WTC11 (cell line): ENCODE data around the gene GATB.

ENCODE experiments used
- IRF1 ChIP-seq: sonication (generic); formaldehyde crosslinking; IDR thresholded peaks from 2 replicates; pipeline ENCODE4 v1.8.0; 2023; ENCODE audit warnings: missing genetic modification reagents
- ZMAT4 ChIP-seq: fragments of 250-450 bp; sonication (Bioruptor Pico); IDR thresholded peaks from 2 replicates; pipeline ENCODE4 v1.9.0; 2021; ENCODE audit warnings: mild to moderate bottlenecking
- ZSCAN18 ChIP-seq: fragments of 250-450 bp; sonication (Bioruptor Pico); IDR thresholded peaks from 2 replicates; pipeline ENCODE4 v2.1.2; 2022; ENCODE audit warnings: mild to moderate bottlenecking, moderate library complexity
- TF ChIP-seq, protein P1 (sequence below): fragments of 200-600 bp; IDR thresholded peaks from 2 replicates; pipeline ENCODE4 v1.8.0; 2022; ENCODE audit warnings: antibody characterized with exemption
- TF ChIP-seq, protein P2 (sequence below): sonication (generic); formaldehyde crosslinking; IDR thresholded peaks from 2 replicates; pipeline ENCODE4 v1.8.1; 2023; ENCODE audit warnings: mild to moderate bottlenecking, missing genetic modification reagents, moderate library complexity

- TF ChIP-seq ZMAT4 (CRISPR knock-in tag): no peak
- TF ChIP-seq, protein P1, sequence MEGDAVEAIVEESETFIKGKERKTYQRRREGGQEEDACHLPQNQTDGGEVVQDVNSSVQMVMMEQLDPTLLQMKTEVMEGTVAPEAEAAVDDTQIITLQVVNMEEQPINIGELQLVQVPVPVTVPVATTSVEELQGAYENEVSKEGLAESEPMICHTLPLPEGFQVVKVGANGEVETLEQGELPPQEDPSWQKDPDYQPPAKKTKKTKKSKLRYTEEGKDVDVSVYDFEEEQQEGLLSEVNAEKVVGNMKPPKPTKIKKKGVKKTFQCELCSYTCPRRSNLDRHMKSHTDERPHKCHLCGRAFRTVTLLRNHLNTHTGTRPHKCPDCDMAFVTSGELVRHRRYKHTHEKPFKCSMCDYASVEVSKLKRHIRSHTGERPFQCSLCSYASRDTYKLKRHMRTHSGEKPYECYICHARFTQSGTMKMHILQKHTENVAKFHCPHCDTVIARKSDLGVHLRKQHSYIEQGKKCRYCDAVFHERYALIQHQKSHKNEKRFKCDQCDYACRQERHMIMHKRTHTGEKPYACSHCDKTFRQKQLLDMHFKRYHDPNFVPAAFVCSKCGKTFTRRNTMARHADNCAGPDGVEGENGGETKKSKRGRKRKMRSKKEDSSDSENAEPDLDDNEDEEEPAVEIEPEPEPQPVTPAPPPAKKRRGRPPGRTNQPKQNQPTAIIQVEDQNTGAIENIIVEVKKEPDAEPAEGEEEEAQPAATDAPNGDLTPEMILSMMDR: no peak
- TF ChIP-seq, protein P2, sequence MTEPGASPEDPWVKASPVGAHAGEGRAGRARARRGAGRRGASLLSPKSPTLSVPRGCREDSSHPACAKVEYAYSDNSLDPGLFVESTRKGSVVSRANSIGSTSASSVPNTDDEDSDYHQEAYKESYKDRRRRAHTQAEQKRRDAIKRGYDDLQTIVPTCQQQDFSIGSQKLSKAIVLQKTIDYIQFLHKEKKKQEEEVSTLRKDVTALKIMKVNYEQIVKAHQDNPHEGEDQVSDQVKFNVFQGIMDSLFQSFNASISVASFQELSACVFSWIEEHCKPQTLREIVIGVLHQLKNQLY (CRISPR knock-in tag): no peak
- TF ChIP-seq IRF1 (CRISPR knock-in tag): no peak
- no peak for TF ChIP-seq ZSCAN18 (CRISPR knock-in tag)
These were observed 37.0 kb upstream of the GATB start for GRCh38 chr4:151797853-151798252.
